ENCODE measurements around the gene NBAS.

GRCh38 chr2:15263976-15264685 is 297.0 kb downstream of the NBAS start:
- TF ChIP-seq, protein P1, sequence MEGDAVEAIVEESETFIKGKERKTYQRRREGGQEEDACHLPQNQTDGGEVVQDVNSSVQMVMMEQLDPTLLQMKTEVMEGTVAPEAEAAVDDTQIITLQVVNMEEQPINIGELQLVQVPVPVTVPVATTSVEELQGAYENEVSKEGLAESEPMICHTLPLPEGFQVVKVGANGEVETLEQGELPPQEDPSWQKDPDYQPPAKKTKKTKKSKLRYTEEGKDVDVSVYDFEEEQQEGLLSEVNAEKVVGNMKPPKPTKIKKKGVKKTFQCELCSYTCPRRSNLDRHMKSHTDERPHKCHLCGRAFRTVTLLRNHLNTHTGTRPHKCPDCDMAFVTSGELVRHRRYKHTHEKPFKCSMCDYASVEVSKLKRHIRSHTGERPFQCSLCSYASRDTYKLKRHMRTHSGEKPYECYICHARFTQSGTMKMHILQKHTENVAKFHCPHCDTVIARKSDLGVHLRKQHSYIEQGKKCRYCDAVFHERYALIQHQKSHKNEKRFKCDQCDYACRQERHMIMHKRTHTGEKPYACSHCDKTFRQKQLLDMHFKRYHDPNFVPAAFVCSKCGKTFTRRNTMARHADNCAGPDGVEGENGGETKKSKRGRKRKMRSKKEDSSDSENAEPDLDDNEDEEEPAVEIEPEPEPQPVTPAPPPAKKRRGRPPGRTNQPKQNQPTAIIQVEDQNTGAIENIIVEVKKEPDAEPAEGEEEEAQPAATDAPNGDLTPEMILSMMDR (IDR thresholded peaks at IDR 0.05; ENCODE audit: extremely low read depth in 1 of 2, insufficient read depth in 1 of 2, low read depth in 1 of 2, low read length in 2 of 2): no peak
- TF ChIP-seq, protein P2, sequence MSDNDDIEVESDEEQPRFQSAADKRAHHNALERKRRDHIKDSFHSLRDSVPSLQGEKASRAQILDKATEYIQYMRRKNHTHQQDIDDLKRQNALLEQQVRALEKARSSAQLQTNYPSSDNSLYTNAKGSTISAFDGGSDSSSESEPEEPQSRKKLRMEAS (IDR thresholded peaks at IDR 0.05; ENCODE audit: insufficient read depth, insufficient read length): no peak
- no peak for TF ChIP-seq POLR2A (IDR thresholded peaks at IDR 0.05; ENCODE audit: low read depth, low read length)

Measured in endothelial cell of umbilical vein (primary cell).